Stomach (tissue), 9 donors: ENCODE results near the gene APOLD1. TPM values are rescaled to one million over a fixed set of nuclear protein-coding genes. Genes with fewer than 3 reads are reported as not detected.
"Not testable (repeated sequence)": the region's sequence is repeated elsewhere in the genome, so short reads cannot be mapped to it uniquely, and the experiment has no call there.

Experiments used
- DNase-seq, 2 donors: peaks; one replicate each; pipeline versions ENCODE4 v3.0.0 to v3.0.0-alpha.2; 2013 to 2019
- H3K27ac ChIP-seq, 5 donors: fragments of 200-600 bp in 4 of 5; sonication (generic) in 4 of 5; one replicate each; pipeline ENCODE4 v1.5.1; 2013 to 2019; ENCODE audit warnings: mild to moderate bottlenecking in 1 of 5, moderate library complexity in 1 of 5
- H3K27me3 ChIP-seq, 3 donors: fragments of 200-600 bp; sonication (generic); one replicate each; pipeline ENCODE4 v1.5.1; 2017 to 2019; ENCODE audit warnings: mixed run types in 1 of 3
- H3K36me3 ChIP-seq, 4 donors: fragments of 200-600 bp; sonication (generic); 1 replicate in 3 of 4; 2 replicates in 1 of 4; pipeline ENCODE4 v1.5.1; 2016 to 2019
- H3K4me1 ChIP-seq, 4 donors: fragments of 200-600 bp; sonication (generic); one replicate each; pipeline ENCODE4 v1.5.1; 2016 to 2019
- H3K4me3 ChIP-seq, 4 donors: fragments of 200-600 bp; sonication (generic) in 3 of 4; one replicate each; pipeline ENCODE4 v1.5.1; 2016 to 2019; ENCODE audit warnings: mild to moderate bottlenecking in 1 of 4
- H3K9me3 ChIP-seq, 4 donors: fragments of 200-600 bp; sonication (generic); one replicate each; pipeline ENCODE4 v1.5.1; 2016 to 2019
- EP300 ChIP-seq: sonication (generic); formaldehyde crosslinking; IDR thresholded peaks from one replicate; pipeline ENCODE4 v1.6.1; 2017; ENCODE audit warnings: antibody characterized with exemption
- POLR2A ChIP-seq, 4 donors: fragments of 450-650 bp; IDR thresholded peaks; one replicate each; pipeline ENCODE4 v1.6.1; 2016; ENCODE audit warnings: antibody characterized with exemption in 4 of 4, control low read depth in 2 of 4, mild to moderate bottlenecking in 1 of 4, moderate library complexity in 1 of 4
- POLR2AphosphoS5 ChIP-seq, 3 donors: sonication (generic); formaldehyde crosslinking; IDR thresholded peaks; one replicate each; pipeline ENCODE4 v1.6.1; 2016; ENCODE audit warnings: antibody characterized with exemption in 3 of 3
- WGBS, 5 donors: extraction: QIAGEN DNeasy Blood & Tissue Kit in 3 of 5; methylation state at CpG; one replicate each; pipeline versions ENCODE4 v1.1.5 to v1.1.7; 2013 to 2018; 5-methylcytosine and 5-hydroxymethylcytosine counted together
- intact Hi-C: fragments of 100-400 bp; cut with DNase I; formaldehyde crosslinking; loops from one replicate; pipeline ENCODE4 v1.15.1; 2023; ENCODE audit warnings: low total_unique reads
- polyA plus RNA-seq, 3 donors: library from polyadenylated mRNA; stranded (reverse); fragments of 200-250 nt; gene quantifications; one replicate each; pipeline ENCODE4 v1.2.3, GENCODE V29; 2013
- total RNA-seq, 5 donors: library from RNA; depleted of rRNA; stranded (reverse); fragments of >200 nt; gene quantifications; one replicate each; pipeline versions ENCODE4 v1.1.0 to v1.2.3, GENCODE V29; 2014 to 2016
- TF ChIP-seq, protein P1 (sequence below), 7 experiments: fragments of 450-650 bp in 4 of 7; fragments of 200-600 bp in 3 of 7; sonication (generic) in 3 of 7; IDR thresholded peaks; one replicate each; pipeline ENCODE4 v1.5.1; 2016 to 2019; ENCODE audit warnings: antibody characterized with exemption in 7 of 7, control low read depth in 2 of 7, mild to moderate bottlenecking in 1 of 7
- donor health status: healthy with polysubstance abuse.
- donor health status: Bipolar disorder and iron deficiency.
- donor health status: healthy.

Gene APOLD1
- total and polyA plus RNA-seq, 8 donors, result 0.29 to 119 (median 7.7) TPM

DNA sequence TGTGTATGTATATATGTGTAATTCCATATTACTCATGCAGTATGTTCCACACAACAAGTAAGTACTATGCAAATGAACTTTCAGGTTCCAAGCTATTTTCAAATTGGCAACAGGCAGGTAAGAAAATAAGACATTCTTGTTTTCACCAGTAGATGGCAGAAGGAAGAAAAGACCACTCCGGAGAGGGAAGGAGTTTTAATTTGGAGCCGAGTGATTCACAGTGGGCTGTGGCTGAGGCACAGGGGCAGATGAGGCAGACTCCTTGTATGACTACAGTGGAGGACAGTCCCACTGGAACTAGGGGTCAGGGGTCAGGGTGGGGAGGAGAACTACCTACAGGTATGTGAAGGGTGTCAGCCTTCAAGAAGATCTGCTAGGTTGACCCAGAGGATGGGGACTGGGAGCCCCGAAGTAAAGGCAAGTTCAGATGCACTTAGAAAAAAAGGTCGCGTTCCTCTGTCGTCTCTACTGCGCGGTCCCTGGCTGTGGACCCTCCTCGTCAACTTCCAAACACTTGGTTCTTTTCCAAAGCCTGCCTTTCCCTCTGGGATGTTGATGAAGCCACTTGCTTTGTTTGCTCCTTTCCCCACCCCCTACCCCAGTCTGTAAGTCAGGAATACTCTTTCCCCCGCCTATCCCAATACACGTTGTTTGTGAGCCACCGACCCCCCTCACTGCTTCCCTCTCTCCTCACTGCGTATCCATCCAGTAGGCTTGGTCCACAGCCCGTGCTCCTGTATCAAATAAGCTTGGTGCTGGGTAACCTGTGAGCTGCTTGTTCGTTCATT is 51.8 kb downstream of the APOLD1 start:
- TF ChIP-seq, protein P1, sequence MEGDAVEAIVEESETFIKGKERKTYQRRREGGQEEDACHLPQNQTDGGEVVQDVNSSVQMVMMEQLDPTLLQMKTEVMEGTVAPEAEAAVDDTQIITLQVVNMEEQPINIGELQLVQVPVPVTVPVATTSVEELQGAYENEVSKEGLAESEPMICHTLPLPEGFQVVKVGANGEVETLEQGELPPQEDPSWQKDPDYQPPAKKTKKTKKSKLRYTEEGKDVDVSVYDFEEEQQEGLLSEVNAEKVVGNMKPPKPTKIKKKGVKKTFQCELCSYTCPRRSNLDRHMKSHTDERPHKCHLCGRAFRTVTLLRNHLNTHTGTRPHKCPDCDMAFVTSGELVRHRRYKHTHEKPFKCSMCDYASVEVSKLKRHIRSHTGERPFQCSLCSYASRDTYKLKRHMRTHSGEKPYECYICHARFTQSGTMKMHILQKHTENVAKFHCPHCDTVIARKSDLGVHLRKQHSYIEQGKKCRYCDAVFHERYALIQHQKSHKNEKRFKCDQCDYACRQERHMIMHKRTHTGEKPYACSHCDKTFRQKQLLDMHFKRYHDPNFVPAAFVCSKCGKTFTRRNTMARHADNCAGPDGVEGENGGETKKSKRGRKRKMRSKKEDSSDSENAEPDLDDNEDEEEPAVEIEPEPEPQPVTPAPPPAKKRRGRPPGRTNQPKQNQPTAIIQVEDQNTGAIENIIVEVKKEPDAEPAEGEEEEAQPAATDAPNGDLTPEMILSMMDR (IDR thresholded peaks at IDR 0.05), result peak in 5 of 7 experiments; percentile 12 to 62 (median 56)
- no peak for TF ChIP-seq POLR2A (IDR thresholded peaks at IDR 0.05)
- TF ChIP-seq POLR2AphosphoS5 (IDR thresholded peaks at IDR 0.05), result peak in 1 of 3 donors; percentile 54
- no peak for TF ChIP-seq EP300
- Histone ChIP-seq H3K4me1 (peaks cover 0 to 26% (median 5%) of the 10 kb centered on the region in 4 donors), H3K9me3 (no peaks in the 10 kb centered on the region), H3K4me3 (no peak overlapping the region), H3K27me3 (no peaks in the 10 kb centered on the region), H3K36me3 (peaks cover 9 to 33% (median 21%) of the 10 kb centered on the region in 4 donors), H3K27ac (peak overlapping the region in 4 of 5 donors; percentile 12 to 67 (median 65))
- peak; percentile 36 to 85 for DNase-seq
- whole genome bisulfite sequencing, 5 donors, result 38 to 64% (median 44%) methylated on average over 15 of the region's 15 CpGs
- intact Hi-C loops, result no loop called here

DNA sequence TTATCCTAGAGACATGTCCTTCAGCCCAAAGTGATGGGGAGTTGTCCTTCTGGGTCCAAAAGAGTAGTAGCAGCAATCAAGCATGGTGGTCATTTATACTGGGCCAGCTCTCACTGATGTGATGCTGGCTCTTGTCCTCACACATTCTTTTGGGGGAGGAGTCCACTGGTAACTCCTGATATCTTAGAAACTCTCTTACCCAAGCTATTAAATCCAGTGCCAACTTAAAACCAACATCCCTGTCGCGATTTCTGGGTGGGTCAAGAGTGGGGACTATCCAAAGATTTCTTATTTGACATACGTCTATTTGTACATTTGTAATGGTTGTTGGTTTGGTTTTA is 52.3 kb downstream of the APOLD1 start:
- H3K4me1 ChIP-seq, result peaks cover 0 to 26% (median 5%) of the 10 kb centered on the region in 4 donors
- TF ChIP-seq POLR2A (IDR thresholded peaks at IDR 0.05) (no peak), EP300 (no peak), POLR2AphosphoS5 (IDR thresholded peaks at IDR 0.05) (no peak)
- TF ChIP-seq, protein P1 (IDR thresholded peaks at IDR 0.05), result no peak
- H3K9me3 ChIP-seq, result no peaks in the 10 kb centered on the region
- no peak for DNase-seq
- H3K36me3 ChIP-seq, result peaks cover 6 to 27% (median 15%) of the 10 kb centered on the region in 4 donors
- 69 to 87% (median 77%) methylated on average over 3 of the region's 3 CpGs for WGBS, 5 donors
- H3K4me3 ChIP-seq, result no peak overlapping the region
- intact Hi-C loops, result no loop called here
- peak overlapping the region in 2 of 5 donors; percentile 67 for H3K27ac ChIP-seq
- no peaks in the 10 kb centered on the region for H3K27me3 ChIP-seq

DNA sequence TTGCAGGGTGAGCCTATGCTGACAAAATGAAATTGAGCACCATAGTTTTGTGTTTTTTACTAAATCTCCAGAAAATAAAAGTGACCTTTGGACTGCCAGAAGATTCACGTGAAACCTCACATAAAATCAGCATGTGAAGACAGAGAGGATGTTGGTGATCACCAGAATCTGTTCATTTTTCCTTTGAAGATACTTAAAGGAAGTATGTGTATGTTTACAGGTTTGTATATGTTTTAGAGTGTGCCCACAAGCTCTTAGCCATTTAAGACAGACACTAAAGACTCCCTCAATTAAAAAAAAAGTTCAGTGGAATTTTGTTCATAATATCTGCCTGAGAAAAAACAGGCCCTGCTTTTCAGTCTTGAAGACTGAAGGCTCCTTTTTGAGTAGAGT is 53.5 kb downstream of the APOLD1 start:
- no peak overlapping the region for H3K4me3 ChIP-seq
- DNase-seq, result no peak
- H3K36me3 ChIP-seq, result peaks cover 0 to 15% (median 3%) of the 10 kb centered on the region in 4 donors
- no peak for TF ChIP-seq EP300
- TF ChIP-seq, protein P1 (IDR thresholded peaks at IDR 0.05), result no peak
- no peak for TF ChIP-seq POLR2AphosphoS5 (IDR thresholded peaks at IDR 0.05)
- WGBS, 5 donors, result 71 to 89% (median 88%) methylated on average over 1 of the region's 1 CpG
- no peak overlapping the region for H3K27ac ChIP-seq
- H3K9me3 ChIP-seq, result no peaks in the 10 kb centered on the region
- peaks cover 0 to 26% (median 5%) of the 10 kb centered on the region in 4 donors for H3K4me1 ChIP-seq
- H3K27me3 ChIP-seq, result no peaks in the 10 kb centered on the region
- intact Hi-C loops, result no loop called here

DNA sequence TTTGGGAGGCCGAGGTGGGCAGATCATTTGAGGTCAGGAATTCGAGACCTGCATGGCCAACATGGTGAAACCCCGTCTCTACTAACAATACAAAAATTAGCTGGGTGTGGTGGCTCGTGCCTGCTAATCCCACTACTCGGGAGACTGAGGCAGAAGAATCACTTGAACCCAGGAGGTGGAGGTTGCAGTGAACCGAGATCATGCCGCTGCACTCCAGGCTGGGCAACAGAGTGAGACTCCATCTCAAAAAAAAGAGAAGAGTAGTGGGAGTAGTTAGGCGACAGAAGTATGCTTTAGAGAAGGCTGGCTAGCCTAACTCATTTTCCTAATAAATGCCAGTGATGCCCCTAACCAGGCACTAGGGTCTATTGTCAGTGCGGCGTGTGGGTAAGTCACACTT is 54.0 kb downstream of the APOLD1 start:
- DNase-seq, H3K27me3 ChIP-seq, H3K9me3 ChIP-seq, intact Hi-C loops, H3K4me3 ChIP-seq: not testable (repeated sequence)
- Histone ChIP-seq H3K36me3 (peaks cover 0 to 11% (median 0%) of the 10 kb centered on the region in 4 donors), H3K4me1 (peaks cover 0 to 26% (median 5%) of the 10 kb centered on the region in 4 donors), H3K27ac (peak overlapping the region in 1 of 5 donors; percentile 9)
- WGBS, 5 donors, result 93 to 95% (median 94%) methylated on average over 10 of the region's 10 CpGs
